Fibroblast of the aortic adventitia (primary cell): Measurements from ENCODE around the gene TCF3. TPM values are rescaled to one million over a fixed set of nuclear protein-coding genes. Genes with fewer than 3 reads are reported as not detected.

Experiments used
- DNase-seq: peaks from one replicate; pipeline ENCODE4 v3.0.0-alpha.2; 2010; ENCODE audit warnings: low read depth
- H3K4me3 ChIP-seq: 2 replicates; pipeline ENCODE4 v1.5.1; 2011; ENCODE audit warnings: low read depth, mild to moderate bottlenecking, control low read depth, low read length, moderate library complexity
- CTCF ChIP-seq: IDR thresholded peaks from 2 replicates; pipeline ENCODE4 v1.5.1; 2011; ENCODE audit warnings: mild to moderate bottlenecking, low read length, control low read depth, inconsistent platforms; ENCODE audit not compliant: insufficient read depth
- total RNA-seq: library from RNA; depleted of rRNA; stranded (reverse); fragments of >200 nt; gene quantifications from 2 replicates; pipeline ENCODE4 v1.2.3, GENCODE V29; 2012; ENCODE audit warnings: low replicate concordance

The TCF3 gene
- total RNA-seq, 1 donor: 74.2 TPM

GRCh38 chr19:1619703-1620102 lies 32.7 kb downstream of the TCF3 start:
- H3K4me3 ChIP-seq: no peak overlapping the region
- TF ChIP-seq CTCF: no peak
- DNase-seq: no peak

GRCh38 chr19:1619094-1619439 lies 33.3 kb downstream of the TCF3 start:
- DNase-seq: no peak
- TF ChIP-seq CTCF: no peak

GRCh38 chr19:1618157-1619093 lies 34.0 kb downstream of the TCF3 start:
- DNase-seq: peak; percentile 16
- H3K4me3 ChIP-seq: no peak overlapping the region
- peak; percentile 27 for TF ChIP-seq CTCF

More at GRCh38 chr19:1619094-1619439, 33.3 kb downstream of the TCF3 start:
- H3K4me3 ChIP-seq: no peak overlapping the region

- no peak for DNase-seq
- TF ChIP-seq CTCF: no peak
These were observed 35.5 kb downstream of the TCF3 start for GRCh38 chr19:1616875-1617274.

GRCh38 chr19:1616396-1616795 lies 36.0 kb downstream of the TCF3 start:
- TF ChIP-seq CTCF: no peak
- peak; percentile 75 for DNase-seq
- H3K4me3 ChIP-seq: no peak overlapping the region

More at GRCh38 chr19:1616875-1617274, 35.5 kb downstream of the TCF3 start:
- no peak overlapping the region for H3K4me3 ChIP-seq

GRCh38 chr19:1615156-1615765 lies 37.2 kb downstream of the TCF3 start:
- no peak overlapping the region for H3K4me3 ChIP-seq
- no peak for TF ChIP-seq CTCF
- DNase-seq: no peak
